Renal pelvis (tissue), 4 donors: ENCODE data around the gene CLEC2L. TPM values are rescaled to one million over a fixed set of nuclear protein-coding genes. Genes with fewer than 3 reads are reported as not detected.

Experiments used
- DNase-seq: peaks from one replicate; pipeline ENCODE4 v3.0.0-alpha.2; 2013
- polyA plus RNA-seq, 3 donors: library from polyadenylated mRNA; unstranded; fragments of 120-200 nt; gene quantifications; one replicate each; pipeline ENCODE4 v1.2.1, GENCODE V29; 2013; ENCODE audit not compliant: insufficient read length in 3 of 3

Gene CLEC2L
- polyA plus RNA-seq, 3 donors = 0.85 to 1.4 (median 1.3) TPM

- DNase-seq = no peak
These were observed 51.3 kb downstream of the CLEC2L start for GRCh38 chr7:139574618-139575337.

GRCh38 chr7:139575338-139575680, 51.8 kb downstream of the CLEC2L start:
- DNase-seq = no peak

GRCh38 chr7:139576179-139576973, 52.9 kb downstream of the CLEC2L start:
- no peak for DNase-seq

DNA sequence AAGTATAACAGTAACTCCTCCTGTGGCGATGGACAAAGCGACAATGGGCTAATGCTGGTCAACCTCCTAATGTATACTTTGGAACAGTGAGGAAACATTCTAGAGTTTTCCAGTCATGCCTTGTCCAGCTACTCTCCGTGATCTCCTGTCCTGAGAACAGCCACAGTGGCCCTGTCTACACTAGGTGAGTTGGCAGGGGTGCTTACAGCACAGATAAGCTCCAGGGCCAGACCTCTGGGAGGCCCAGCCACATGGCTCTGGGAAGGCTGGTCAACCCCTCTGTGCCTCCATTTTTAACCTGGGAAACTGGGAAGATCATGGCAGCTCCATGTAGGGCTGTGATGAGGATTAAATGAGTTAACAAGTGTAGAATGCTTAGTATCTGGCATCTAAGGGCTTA, 57.0 kb downstream of the CLEC2L start:
- no peak for DNase-seq

DNA sequence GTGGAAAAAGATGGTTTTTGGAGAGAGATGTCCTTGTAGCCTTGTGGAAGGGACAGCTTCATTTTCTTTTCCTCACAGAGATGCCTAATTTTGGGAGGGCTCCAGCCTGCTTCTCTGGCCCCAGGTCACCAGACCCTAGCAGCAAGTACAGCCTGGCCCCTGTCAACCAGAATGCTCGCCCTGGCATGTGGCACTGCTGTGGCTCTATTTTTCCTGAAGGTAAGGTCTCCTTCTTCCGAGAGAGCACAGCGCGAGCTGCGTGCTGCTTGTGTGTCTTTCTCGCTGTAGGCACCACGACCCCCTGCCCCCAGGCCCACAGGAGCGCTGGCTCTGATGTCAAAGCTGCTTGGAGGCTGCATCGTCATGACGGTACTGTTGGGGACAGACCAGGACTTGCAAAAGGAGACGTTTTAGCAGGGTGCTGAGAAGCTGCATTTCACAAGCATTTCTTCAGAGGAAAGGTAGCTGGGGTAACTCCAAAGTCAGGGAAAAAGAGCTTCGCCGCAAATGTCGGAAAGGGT, 58.7 kb downstream of the CLEC2L start:
- no peak for DNase-seq

- no peak for DNase-seq
These were observed 59.2 kb downstream of the CLEC2L start for GRCh38 chr7:139582671-139583155.

DNA sequence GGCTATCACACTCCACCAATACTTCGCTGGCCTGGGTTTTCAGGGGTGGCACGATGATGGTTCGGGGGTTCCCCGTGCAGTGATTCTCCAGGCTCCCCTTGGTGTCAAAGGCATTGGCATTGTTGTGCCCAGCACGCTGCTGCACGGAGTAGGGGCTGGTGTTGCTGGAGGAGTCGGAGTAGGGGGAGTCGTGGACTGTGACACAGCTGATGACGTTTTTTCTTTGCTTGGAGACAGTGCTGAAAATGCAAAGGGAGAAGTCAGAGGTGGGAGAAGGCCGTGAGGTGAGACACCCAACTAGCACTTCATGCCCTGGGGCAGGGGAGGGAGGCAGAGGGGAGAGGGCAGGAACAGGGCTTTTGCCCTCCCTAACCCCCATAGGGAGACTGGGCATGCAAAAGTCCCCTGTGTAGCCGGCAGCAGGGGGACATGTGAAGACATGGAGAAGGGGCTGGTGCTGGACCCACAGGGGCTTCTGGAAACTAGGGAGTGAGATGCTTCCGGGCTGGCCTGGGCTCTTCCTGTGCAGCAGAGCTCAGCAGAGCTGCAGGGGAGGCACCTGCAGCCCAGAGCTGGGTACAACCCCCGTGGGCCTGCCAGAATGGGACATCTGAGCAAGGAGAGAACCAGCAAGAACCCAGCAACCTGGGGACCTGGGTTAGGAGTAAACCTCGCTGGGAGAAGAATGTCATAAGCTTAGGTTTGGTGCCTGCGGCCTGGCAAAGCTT, 60.5 kb downstream of the CLEC2L start:
- DNase-seq = no peak

- no peak for DNase-seq
These were observed 61.6 kb downstream of the CLEC2L start for GRCh38 chr7:139585042-139585441.

DNA sequence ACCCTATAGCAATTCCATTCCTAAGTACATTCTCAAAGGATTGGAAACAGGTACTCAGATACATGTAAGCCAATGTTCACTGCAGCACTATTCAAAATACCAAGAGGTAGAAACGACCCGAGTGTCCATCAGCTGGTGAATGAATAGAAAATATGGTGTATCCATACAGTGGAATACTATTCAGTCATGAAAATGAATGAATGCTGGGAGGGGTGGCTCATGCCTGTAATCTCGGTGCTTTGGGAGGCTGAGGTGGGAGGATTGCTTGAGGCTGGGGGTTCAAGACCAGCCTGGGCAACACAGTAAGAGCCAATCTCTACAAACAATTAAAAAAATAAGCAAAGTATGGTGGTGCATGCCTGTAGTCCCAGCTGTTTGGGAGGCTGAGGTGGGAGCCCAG, 62.8 kb downstream of the CLEC2L start:
- DNase-seq = no peak

DNA sequence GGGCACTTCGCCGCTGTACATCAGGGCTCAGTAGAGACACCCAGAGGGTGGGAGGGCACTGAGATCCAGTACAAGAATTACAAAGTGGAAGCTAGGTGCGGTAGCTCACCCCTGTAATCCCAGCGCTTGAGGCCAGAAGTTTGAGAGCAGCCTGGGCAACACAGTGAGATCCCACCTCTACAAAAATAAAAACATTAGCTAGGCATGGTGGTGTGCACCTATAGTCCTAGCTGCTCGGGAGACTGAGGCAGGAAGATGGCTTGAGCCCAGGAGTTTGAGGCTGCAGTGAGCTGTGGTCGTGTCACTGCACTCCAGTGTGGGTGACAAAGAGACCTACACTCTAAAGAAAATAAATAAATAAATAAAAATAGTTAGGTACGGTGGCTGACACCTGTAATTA, 64.0 kb downstream of the CLEC2L start:
- DNase-seq = no peak

DNA sequence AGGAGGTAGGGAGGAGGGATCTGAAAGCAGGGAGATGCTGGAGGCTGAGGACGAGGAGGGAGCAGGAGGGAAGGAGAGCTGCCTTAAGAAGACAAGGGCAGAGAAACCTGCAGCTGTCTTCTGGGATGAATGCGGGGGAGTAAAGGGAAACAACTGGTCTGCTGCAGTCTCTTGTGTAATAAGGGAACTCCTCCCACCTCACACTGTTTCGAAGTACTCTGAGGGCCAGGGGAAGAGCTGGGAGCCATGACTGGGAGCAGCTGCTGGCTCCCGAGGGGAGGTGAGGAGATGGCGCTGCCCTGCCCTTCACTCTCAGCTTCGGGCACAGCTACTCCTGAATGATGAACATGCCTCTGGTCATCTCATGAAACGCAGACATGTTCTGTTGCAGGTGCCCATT, 65.1 kb downstream of the CLEC2L start:
- DNase-seq = peak; percentile 72

- no peak for DNase-seq
These were observed 66.0 kb downstream of the CLEC2L start for GRCh38 chr7:139589474-139589873.

DNA sequence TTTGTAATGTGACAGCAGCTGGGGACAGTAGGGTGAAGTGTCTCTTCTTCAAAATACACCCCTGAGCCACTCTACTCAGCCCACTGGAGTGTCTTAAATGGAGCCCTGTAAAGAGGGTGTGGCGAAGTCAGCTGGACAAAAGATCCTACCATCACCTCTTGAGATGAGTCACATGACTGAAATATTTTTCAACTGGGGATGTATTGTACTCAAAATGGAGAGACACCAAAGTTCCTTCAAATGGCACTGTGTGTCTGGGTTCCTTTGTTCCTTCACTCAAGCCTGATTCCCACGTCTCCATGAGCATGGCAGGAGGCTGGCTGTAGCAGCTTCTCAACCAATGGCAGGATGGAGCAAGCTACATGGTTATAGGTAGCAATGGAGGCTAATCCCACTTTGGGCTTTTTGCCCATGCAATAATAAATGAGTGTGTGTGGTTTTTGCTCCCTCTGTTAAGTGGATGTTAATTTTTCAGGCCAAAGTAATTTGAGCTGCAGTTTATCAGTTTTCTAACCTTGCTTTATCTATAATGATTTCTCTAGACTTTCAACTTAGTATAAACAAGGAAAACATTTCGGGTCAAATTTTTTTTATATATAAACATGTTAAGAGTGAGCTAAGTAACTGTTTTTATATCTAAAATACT, 68.2 kb downstream of the CLEC2L start:
- DNase-seq = no peak

DNA sequence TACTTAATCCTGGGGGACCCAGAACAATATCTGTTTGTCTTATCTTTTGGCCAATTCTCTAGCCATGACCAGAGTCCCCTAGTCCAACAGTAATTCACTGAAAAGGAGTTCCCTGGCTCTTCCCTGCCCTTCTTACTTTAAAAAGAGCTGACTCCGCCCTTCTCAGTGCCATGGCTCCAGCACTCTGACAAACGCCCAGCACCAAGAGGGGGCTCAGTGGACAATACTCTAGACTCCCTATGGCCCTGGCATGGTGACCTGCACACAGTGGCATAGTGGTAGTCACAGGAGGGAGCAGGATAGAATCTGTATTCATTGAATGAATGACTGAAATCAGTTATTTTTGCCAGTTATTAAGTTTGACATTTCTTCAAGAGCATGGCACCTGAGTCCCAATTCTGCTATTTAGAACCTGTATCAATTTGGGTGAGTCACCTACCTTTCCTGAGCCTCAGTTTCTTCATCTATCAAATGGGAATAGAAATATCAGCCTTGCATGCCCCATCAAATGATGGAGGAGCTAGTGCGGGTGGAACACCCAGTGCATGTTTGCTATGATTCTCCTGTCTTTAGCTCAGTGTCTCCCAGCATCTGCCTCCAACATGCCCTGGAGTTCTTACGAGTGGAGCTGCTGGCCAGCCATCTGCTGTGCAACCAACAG, 69.4 kb downstream of the CLEC2L start:
- no peak for DNase-seq

GRCh38 chr7:139594090-139594489, 70.6 kb downstream of the CLEC2L start:
- DNase-seq = no peak

Other genes starting within 250 kb of the CLEC2L start
- gene FMC1, start 182.3 kb upstream of the CLEC2L start, polyA plus RNA-seq = 10 to 100 TPM; 26.7 to 39.4 (median 30.4) TPM
- gene LUC7L2, start 163.8 kb upstream of the CLEC2L start, polyA plus RNA-seq = 100 to 1,000 TPM; 107 to 171 (median 167) TPM
- 1 to 10 TPM in 2 of 3 donors, under 1 TPM in 1; 0.97 to 1.2 (median 1.2) TPM for gene KLRG2, start 40.0 kb upstream of the CLEC2L start, polyA plus RNA-seq